HG03354 (cell line): ENCODE measurements around the gene CCDC150.
"Not testable (repeated sequence)": the region's sequence is repeated elsewhere in the genome, so short reads cannot be mapped to it uniquely, and the experiment has no call there.

Experiments used
- ATAC-seq: cut with Tn5 transposase; IDR thresholded peaks from one replicate; pipeline ENCODE4 v1.9.1; 2021; ENCODE audit warnings: mild to moderate bottlenecking; ENCODE audit not compliant: unreplicated experiment, poor library complexity, severe bottlenecking

Gene CCDC150

GRCh38 chr2:196702641-196703040, 63.1 kb downstream of the CCDC150 start:
- no peak for ATAC-seq

- ATAC-seq, result no peak
Observed at GRCh38 chr2:196703695-196704094, 64.2 kb downstream of the CCDC150 start.

GRCh38 chr2:196710056-196710455, 70.5 kb downstream of the CCDC150 start:
- not testable (repeated sequence) for ATAC-seq

GRCh38 chr2:196711625-196712024, 72.1 kb downstream of the CCDC150 start:
- no peak for ATAC-seq

GRCh38 chr2:196712867-196713266, 73.4 kb downstream of the CCDC150 start:
- ATAC-seq, result peak; percentile 66

- ATAC-seq, result no peak
Observed at GRCh38 chr2:196718419-196719109, 79.0 kb downstream of the CCDC150 start.

GRCh38 chr2:196719110-196719872, 79.8 kb downstream of the CCDC150 start:
- ATAC-seq, result peak; percentile 81

GRCh38 chr2:196723571-196723970, 84.1 kb downstream of the CCDC150 start:
- ATAC-seq, result no peak

GRCh38 chr2:196725218-196725617, 85.7 kb downstream of the CCDC150 start:
- no peak for ATAC-seq

- ATAC-seq, result no peak
Observed at GRCh38 chr2:196725882-196726281, 86.4 kb downstream of the CCDC150 start.

GRCh38 chr2:196729418-196729817, 89.9 kb downstream of the CCDC150 start:
- no peak for ATAC-seq

GRCh38 chr2:196736646-196737045, 97.1 kb downstream of the CCDC150 start:
- ATAC-seq, result not testable (repeated sequence)

GRCh38 chr2:196737046-196737445, 97.5 kb downstream of the CCDC150 start:
- no peak for ATAC-seq

GRCh38 chr2:196739031-196739430, 99.5 kb downstream of the CCDC150 start:
- no peak for ATAC-seq

GRCh38 chr2:196742216-196742615, 102.7 kb downstream of the CCDC150 start:
- no peak for ATAC-seq

- no peak for ATAC-seq
Observed at GRCh38 chr2:196742685-196743084, 103.2 kb downstream of the CCDC150 start.

- ATAC-seq, result no peak
Observed at GRCh38 chr2:196743165-196743564, 103.7 kb downstream of the CCDC150 start.

GRCh38 chr2:196745711-196746110, 106.2 kb downstream of the CCDC150 start:
- no peak for ATAC-seq

GRCh38 chr2:196747400-196747799, 107.9 kb downstream of the CCDC150 start:
- ATAC-seq, result no peak

- no peak for ATAC-seq
Observed at GRCh38 chr2:196748123-196748522, 108.6 kb downstream of the CCDC150 start.

GRCh38 chr2:196750291-196750923, 110.9 kb downstream of the CCDC150 start:
- peak; percentile 15 for ATAC-seq
